AG04449 (cell line): ENCODE measurements around the gene TNPO1.

Experiments
- CTCF ChIA-PET: fragments of 350-600 bp; formaldehyde crosslinking; extraction: SDS; loops from one replicate; lab custom pipeline; 2021; ENCODE audit warnings: antibody characterized with exemption; lab: Yijun Ruan, JAX
- POLR2A ChIA-PET: fragments of 400-600, 350-600 bp; formaldehyde crosslinking; extraction: SDS; loops from one replicate; lab custom pipeline; 2020; ENCODE audit warnings: antibody characterized with exemption, inconsistent platforms; lab: Yijun Ruan, JAX
- DNase-seq: peaks from one replicate; pipeline ENCODE4 v3.0.0-alpha.2; 2010; ENCODE audit warnings: low read depth, low spot score
- H3K4me3 ChIP-seq: 2 replicates; pipeline ENCODE4 v1.5.1; 2011; ENCODE audit warnings: low read depth, mild to moderate bottlenecking, control low read depth, low read length
- CTCF ChIP-seq: IDR thresholded peaks from one replicate; pipeline ENCODE4 v1.5.1; 2011; ENCODE audit warnings: mild to moderate bottlenecking, moderate library complexity, low read length, control low read depth, inconsistent platforms; ENCODE audit not compliant: insufficient read depth; ENCODE audit errors: missing control alignments

Gene TNPO1

GRCh38 chr5:72852356-72852755, 35.9 kb downstream of the TNPO1 start:
- ChIA-PET POLR2A (no interaction called here), CTCF (interaction anchor here (0.6 to 1.0 kb wide), 3 partner anchors 12 to 329 kb away, joined by 3 read pairs; no protein-coding TSS in a partner anchor)
- DNase-seq: no peak

GRCh38 chr5:72854419-72854818, 38.0 kb downstream of the TNPO1 start:
- ChIA-PET POLR2A (no interaction called here), CTCF (interaction anchor here (2.2 kb wide), 1 partner anchor 489 kb away, joined by 4 read pairs; no protein-coding TSS in a partner anchor)
- no peak for TF ChIP-seq CTCF
- no peak overlapping the region for H3K4me3 ChIP-seq
- no peak for DNase-seq

More at GRCh38 chr5:72852356-72852755, 35.9 kb downstream of the TNPO1 start:
- TF ChIP-seq CTCF: no peak
- H3K4me3 ChIP-seq: no peak overlapping the region

- TF ChIP-seq CTCF: no peak
- DNase-seq: no peak
- no peak overlapping the region for H3K4me3 ChIP-seq
- CTCF ChIA-PET: no interaction called here
- POLR2A ChIA-PET: no interaction called here
These were observed 39.4 kb downstream of the TNPO1 start for GRCh38 chr5:72855821-72856220.

- CTCF ChIA-PET: no interaction called here
- POLR2A ChIA-PET: interaction anchor here (1.1 kb wide), 1 partner anchor 8 kb away, joined by 4 read pairs; no protein-coding TSS in a partner anchor
- DNase-seq: no peak
- no peak for TF ChIP-seq CTCF
- H3K4me3 ChIP-seq: no peak overlapping the region
These were observed 40.9 kb downstream of the TNPO1 start for GRCh38 chr5:72857396-72857795.

GRCh38 chr5:72859127-72859526, 42.7 kb downstream of the TNPO1 start:
- DNase-seq: no peak
- H3K4me3 ChIP-seq: no peak overlapping the region
- ChIA-PET POLR2A (no interaction called here), CTCF (interaction anchor here (1.6 kb wide), 1 partner anchor 248 kb away, joined by 5 read pairs; no protein-coding TSS in a partner anchor)
- no peak for TF ChIP-seq CTCF

- no peak for TF ChIP-seq CTCF
- ChIA-PET CTCF (interaction anchor here (1.6 kb wide), 1 partner anchor 250 kb away, joined by 5 read pairs; no protein-coding TSS in a partner anchor), POLR2A (interaction anchor here (0.7 kb wide), 1 partner anchor 12 kb away, joined by 3 read pairs; no protein-coding TSS in a partner anchor)
- no peak for DNase-seq
- no peak overlapping the region for H3K4me3 ChIP-seq
These were observed 44.0 kb downstream of the TNPO1 start for GRCh38 chr5:72860499-72860898.
